Fibroblast of skin of abdomen (primary cell): ENCODE measurements around the gene WDR35.

Experiments
- DNase-seq: peaks from one replicate; pipeline ENCODE4 v3.0.0-alpha.2; 2013

Gene WDR35

GRCh38 chr2:19868701-19869580, 121.0 kb downstream of the WDR35 start:
- peak; percentile 15 for DNase-seq

GRCh38 chr2:19868224-19868623, 121.7 kb downstream of the WDR35 start:
- no peak for DNase-seq

- DNase-seq: no peak
Observed at GRCh38 chr2:19866771-19867170, 123.1 kb downstream of the WDR35 start.

- DNase-seq: no peak
Observed at GRCh38 chr2:19865151-19865550, 124.8 kb downstream of the WDR35 start.

GRCh38 chr2:19864381-19864780, 125.5 kb downstream of the WDR35 start:
- DNase-seq: no peak

- DNase-seq: peak; percentile 46
Observed at GRCh38 chr2:19863303-19864041, 126.4 kb downstream of the WDR35 start.

- peak; percentile 12 for DNase-seq
Observed at GRCh38 chr2:19861813-19862212, 128.1 kb downstream of the WDR35 start.
